Left ventricle myocardium inferior (tissue), 1 donor: ENCODE results near the gene EXOC4. TPM values are rescaled to one million over a fixed set of nuclear protein-coding genes. Genes with fewer than 3 reads are reported as not detected.

Source experiments
- DNase-seq: peaks from one replicate; pipeline ENCODE4 v3.0.0-alpha.2; 2020
- H3K27ac ChIP-seq: fragments of 200-600 bp; replicated peaks from 2 replicates; pipeline ENCODE4 v1.8.0; 2021
- H3K27me3 ChIP-seq: fragments of 200-600 bp; 2 replicates; pipeline ENCODE4 v1.8.0; 2021; ENCODE audit warnings: low read depth
- H3K36me3 ChIP-seq: fragments of 200-600 bp; 2 replicates; pipeline ENCODE4 v1.8.0; 2021
- H3K4me1 ChIP-seq: fragments of 200-600 bp; 2 replicates; pipeline ENCODE4 v1.8.0; 2021
- H3K4me3 ChIP-seq: fragments of 200-600 bp; 2 replicates; pipeline ENCODE4 v1.8.0; 2021; ENCODE audit warnings: mild to moderate bottlenecking, moderate library complexity
- H3K9me3 ChIP-seq: fragments of 200-600 bp; replicated peaks from 2 replicates; pipeline ENCODE4 v1.8.0; 2021
- intact Hi-C: fragments of 100-400 bp; cut with micrococcal nuclease; formaldehyde crosslinking; loops from one replicate; pipeline ENCODE4 v1.11.0; 2022
- total RNA-seq: library from RNA; stranded (reverse); fragmentation: NEBNext Ultra II Directional; extraction: Animal tissue kit (Norgen Biotek cat#: 25700); gene quantifications from one replicate; pipeline ENCODE4 v1.2.1, GENCODE V29; 2021
- TF ChIP-seq, protein P1 (sequence below): fragments of 200-600 bp; IDR thresholded peaks from 2 replicates; pipeline ENCODE4 v1.8.0; 2021; ENCODE audit warnings: antibody characterized with exemption, mild to moderate bottlenecking, borderline replicate concordance
- donor health status: DM: no; HTN: yes; CAD: no; lungs with severe emphysema.

Gene EXOC4
- total RNA-seq, 1 donor from 2014 or later, result 33.8 TPM

- H3K9me3 ChIP-seq, result no peaks in the 10 kb centered on the region
Observed at GRCh38 chr7:133821171-133821570, 568.3 kb downstream of the EXOC4 start.

DNA sequence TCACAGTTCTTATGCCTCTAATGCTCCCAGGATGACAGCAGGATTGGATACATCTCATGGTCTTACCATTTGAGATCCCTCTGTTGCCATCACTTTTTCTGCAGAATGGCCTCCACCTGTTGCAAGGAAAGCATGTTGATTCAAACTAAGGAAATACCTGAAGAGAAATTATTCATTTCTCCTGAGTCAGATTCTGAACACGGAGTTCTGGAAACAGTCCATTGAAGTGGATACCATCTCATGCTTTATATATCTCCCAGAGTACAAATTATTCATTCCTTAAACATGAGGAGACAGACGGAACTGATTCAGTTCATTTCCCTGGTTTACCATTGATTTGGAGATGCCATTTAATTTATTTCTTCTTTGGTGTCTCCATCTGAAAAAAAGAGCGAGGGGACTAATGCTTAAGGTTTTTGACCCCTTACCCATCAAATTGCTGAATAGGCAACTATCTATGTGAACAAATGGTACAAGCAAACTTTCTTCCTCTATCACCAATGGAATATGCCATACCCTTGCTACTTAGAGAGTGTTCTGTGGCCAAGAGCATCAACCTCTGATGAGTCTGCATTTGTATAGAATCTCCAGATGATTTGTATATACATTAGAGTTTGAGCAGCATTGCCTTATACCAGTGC lies 569.2 kb downstream of the EXOC4 start:
- no peak for DNase-seq
- Histone ChIP-seq H3K27me3 (no peaks in the 10 kb centered on the region), H3K27ac (no peak overlapping the region), H3K4me3 (no peak overlapping the region), H3K9me3 (no peaks in the 10 kb centered on the region), H3K4me1 (peaks cover 13% of the 10 kb centered on the region), H3K36me3 (peaks cover 18% of the 10 kb centered on the region)
- intact Hi-C loops, result no loop called here
- TF ChIP-seq, protein P1, sequence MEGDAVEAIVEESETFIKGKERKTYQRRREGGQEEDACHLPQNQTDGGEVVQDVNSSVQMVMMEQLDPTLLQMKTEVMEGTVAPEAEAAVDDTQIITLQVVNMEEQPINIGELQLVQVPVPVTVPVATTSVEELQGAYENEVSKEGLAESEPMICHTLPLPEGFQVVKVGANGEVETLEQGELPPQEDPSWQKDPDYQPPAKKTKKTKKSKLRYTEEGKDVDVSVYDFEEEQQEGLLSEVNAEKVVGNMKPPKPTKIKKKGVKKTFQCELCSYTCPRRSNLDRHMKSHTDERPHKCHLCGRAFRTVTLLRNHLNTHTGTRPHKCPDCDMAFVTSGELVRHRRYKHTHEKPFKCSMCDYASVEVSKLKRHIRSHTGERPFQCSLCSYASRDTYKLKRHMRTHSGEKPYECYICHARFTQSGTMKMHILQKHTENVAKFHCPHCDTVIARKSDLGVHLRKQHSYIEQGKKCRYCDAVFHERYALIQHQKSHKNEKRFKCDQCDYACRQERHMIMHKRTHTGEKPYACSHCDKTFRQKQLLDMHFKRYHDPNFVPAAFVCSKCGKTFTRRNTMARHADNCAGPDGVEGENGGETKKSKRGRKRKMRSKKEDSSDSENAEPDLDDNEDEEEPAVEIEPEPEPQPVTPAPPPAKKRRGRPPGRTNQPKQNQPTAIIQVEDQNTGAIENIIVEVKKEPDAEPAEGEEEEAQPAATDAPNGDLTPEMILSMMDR, result no peak

More at GRCh38 chr7:133821171-133821570, 568.3 kb downstream of the EXOC4 start:
- H3K36me3 ChIP-seq, result peaks cover 18% of the 10 kb centered on the region
- peaks cover 13% of the 10 kb centered on the region for H3K4me1 ChIP-seq
- TF ChIP-seq, protein P1, result no peak
- H3K4me3 ChIP-seq, result no peak overlapping the region
- intact Hi-C loops, result no loop called here
- H3K27me3 ChIP-seq, result no peaks in the 10 kb centered on the region
- H3K27ac ChIP-seq, result no peak overlapping the region
- DNase-seq, result no peak

DNA sequence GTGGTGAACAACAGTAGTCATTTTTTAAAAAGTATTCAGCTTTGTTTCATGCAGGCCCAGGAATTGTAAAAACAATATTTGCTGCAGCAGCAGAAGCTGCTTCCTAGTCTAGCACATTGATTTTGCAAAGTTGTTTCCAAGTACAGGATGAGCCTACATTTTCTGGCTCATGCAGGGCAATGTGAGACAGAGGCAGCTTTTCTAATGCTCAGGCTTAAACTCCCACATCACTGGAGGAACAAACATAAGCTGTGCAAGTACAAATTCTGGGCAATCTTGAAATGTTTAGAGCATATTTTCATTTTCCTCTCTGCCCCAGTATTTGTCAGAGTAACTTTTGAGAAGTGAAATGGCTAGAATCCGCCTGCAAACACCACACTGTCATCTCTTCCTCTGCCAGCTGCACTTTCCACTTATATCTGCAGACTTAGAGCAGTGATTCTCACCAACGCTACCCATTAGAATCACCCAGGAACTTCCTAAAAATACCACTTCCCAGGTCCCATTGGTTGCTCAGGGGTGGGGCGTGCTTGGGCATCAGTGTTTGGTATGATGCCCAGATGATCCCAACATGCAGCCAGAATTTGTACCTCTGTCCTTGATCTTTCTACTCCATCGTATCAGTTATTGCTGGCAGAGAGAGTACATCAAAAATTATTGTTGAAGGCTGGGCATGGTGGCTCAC lies 570.1 kb downstream of the EXOC4 start:
- peaks cover 17% of the 10 kb centered on the region for H3K4me1 ChIP-seq
- TF ChIP-seq, protein P1, result no peak
- peaks cover 10% of the 10 kb centered on the region for H3K36me3 ChIP-seq
- intact Hi-C loops, result no loop called here
- no peak for DNase-seq
- H3K4me3 ChIP-seq, result no peak overlapping the region
- H3K27ac ChIP-seq, result no peak overlapping the region
- no peaks in the 10 kb centered on the region for H3K27me3 ChIP-seq
- H3K9me3 ChIP-seq, result no peaks in the 10 kb centered on the region

DNA sequence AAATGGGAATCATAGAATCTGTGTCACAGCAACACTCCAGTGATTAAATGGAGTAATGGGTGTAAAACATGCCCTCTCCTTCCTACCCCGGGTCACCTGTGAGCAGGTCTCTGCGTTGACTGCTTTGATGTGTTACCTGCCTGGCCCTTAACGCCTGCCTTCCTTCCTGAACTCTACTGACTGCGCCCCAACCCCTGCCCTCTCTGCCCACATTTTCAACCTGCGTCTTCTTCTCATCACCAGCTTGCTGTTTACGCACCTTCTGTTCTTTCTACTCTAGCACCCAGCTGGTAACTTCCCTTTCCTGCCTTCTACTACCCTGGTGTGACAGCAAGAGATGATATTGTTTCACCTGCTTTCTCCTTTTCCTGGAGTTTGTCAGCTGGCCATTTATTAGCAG lies 571.3 kb downstream of the EXOC4 start:
- no peak overlapping the region for H3K4me3 ChIP-seq
- peaks cover 23% of the 10 kb centered on the region for H3K4me1 ChIP-seq
- intact Hi-C loops, result no loop called here
- no peak for DNase-seq
- no peaks in the 10 kb centered on the region for H3K36me3 ChIP-seq
- TF ChIP-seq, protein P1, result no peak
- H3K27ac ChIP-seq, result no peak overlapping the region
- no peaks in the 10 kb centered on the region for H3K9me3 ChIP-seq
- H3K27me3 ChIP-seq, result no peaks in the 10 kb centered on the region

GRCh38 chr7:133827707-133828623 lies 575.1 kb downstream of the EXOC4 start:
- Histone ChIP-seq H3K27ac (no peak overlapping the region), H3K36me3 (peaks cover 5% of the 10 kb centered on the region), H3K4me1 (peaks cover 12% of the 10 kb centered on the region), H3K4me3 (no peak overlapping the region), H3K27me3 (no peaks in the 10 kb centered on the region), H3K9me3 (peaks cover 10% of the 10 kb centered on the region)
- intact Hi-C loops, result no loop called here
- DNase-seq, result no peak
- TF ChIP-seq, protein P1, result no peak
